Measurements from ENCODE around the gene ISL1.

ISL1 gene

DNA sequence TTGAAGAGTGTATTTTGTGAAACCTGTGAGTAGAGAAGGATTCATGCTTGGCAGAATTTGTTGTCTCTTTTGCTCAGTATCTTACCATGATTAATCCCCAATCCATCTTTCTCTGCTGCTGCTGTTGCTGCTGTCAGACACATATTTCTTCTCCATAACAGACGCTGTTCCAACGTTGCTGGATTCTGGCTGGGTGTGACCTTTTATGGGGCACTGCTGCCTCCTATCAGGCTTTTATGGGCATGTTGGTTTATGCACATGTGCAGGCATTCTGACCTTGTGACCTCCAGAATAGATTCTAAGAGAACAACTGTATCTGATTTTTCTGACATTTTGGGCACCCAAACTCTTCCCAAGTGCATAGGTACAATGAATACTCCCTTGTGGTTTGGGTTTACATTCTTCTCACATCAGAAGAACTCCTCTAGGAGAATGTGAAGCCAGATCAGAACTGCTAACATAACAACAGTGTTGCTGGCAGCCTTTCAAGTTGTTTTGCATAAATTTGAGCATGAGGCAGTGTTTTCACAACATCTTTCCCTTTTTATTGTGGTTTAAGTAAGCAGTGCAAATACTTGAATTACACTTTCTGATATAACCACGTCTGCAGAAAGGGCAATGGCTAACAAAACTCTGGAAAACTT is 9.2 kb upstream of the ISL1 start:
- no peak for TF ChIP-seq CTCF (IDR thresholded peaks at IDR 0.05; ENCODE audit: control insufficient read depth, insufficient read depth, low read depth, low read length, missing control alignments)
- DNase-seq (ENCODE audit: low read depth): no peak

GRCh38 chr5:51375084-51375483 is 8.2 kb upstream of the ISL1 start:
- DNase-seq (ENCODE audit: low read depth): no peak
- TF ChIP-seq CTCF (IDR thresholded peaks at IDR 0.05; ENCODE audit: control insufficient read depth, insufficient read depth, low read depth, low read length, missing control alignments): no peak
- no peak overlapping the region for H3K4me3 ChIP-seq (ENCODE audit: control insufficient read depth, low read depth, low read length)

More for the DNA sequence above, 9.2 kb upstream of the ISL1 start:
- H3K4me3 ChIP-seq (ENCODE audit: control insufficient read depth, low read depth, low read length): no peak overlapping the region

DNA sequence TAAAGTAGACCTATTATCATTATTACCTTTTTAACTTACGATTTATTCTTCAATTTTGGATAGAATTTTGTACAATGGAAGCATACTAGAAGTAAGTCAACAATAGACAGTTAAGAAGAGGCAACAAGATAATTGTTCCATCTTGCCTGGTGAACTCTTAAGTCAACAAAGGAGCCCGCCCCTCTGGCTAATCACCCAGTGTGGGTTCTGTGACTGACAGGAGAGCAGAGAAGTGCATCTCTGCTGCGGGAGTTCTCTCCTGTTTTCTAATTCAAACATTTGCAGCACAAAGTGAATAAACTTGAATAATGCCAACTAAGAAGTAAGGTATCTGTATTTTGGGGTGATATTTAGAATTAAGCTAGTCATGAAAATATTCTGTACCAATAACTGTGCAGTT is 6.7 kb upstream of the ISL1 start:
- no peak for DNase-seq (ENCODE audit: low read depth)
- no peak overlapping the region for H3K4me3 ChIP-seq (ENCODE audit: control insufficient read depth, low read depth, low read length)
- no peak for TF ChIP-seq CTCF (IDR thresholded peaks at IDR 0.05; ENCODE audit: control insufficient read depth, insufficient read depth, low read depth, low read length, missing control alignments)

DNA sequence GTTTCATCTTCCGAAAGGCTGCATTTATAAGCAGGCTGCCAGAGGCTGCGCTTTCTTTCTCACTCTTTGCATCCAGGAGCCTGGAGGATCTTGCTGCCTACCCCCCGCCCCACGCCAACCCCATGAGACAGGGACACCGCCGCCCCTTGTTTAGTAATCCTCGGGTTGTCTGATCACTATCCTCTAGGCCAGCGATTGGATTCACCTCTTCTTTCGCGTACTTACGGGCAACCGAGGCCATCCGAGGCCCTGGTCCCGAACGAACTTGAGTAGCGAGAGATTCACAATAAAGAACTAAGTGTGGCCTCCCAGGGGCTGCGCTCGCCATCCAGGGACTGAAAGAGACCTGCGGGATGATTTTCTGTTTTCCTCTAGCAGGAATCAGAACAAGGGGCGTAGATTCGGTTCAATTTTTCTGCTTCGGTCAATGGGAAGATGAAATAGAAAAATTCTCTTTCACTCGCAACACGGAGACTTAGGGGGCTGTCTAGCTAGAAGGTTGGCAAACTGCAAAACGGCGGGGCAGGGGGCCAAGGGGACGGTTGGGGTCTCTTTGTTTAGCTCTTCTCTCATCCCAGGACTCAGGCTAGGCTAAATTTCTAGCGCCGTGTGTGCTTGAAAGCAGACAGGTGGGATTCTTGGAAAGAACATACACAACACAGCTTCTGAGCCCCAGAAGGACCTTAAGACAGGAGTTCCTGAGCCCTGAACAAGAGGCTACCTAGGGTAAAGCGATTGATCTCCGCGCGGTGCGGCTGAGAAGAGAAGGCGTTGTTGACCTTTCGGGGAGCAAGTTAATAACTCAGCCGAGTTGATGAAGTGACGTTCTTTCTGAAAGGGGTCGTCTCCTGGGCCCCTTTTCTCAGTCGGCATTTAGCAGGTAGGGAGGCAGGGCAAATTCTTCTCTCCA is 5.8 kb upstream of the ISL1 start:
- DNase-seq (ENCODE audit: low read depth): no peak
- no peak for TF ChIP-seq CTCF (IDR thresholded peaks at IDR 0.05; ENCODE audit: control insufficient read depth, insufficient read depth, low read depth, low read length, missing control alignments)
- no peak overlapping the region for H3K4me3 ChIP-seq (ENCODE audit: control insufficient read depth, low read depth, low read length)

DNA sequence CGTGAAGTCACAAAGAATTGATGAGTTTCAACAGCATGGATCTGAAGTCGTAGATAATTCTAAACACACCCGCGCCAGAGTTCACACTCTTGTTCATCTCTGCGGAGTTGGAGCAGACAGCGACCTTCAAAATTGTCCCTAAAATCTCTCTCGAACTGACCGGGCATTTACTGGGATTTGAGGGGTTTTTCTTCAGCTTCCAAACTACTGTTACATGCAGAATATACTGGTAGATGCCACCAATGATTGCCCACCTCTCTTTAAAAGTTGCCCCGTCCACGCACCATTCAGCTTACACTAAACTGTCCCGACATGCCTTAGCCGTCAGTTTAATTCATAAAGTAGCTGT is 5.2 kb upstream of the ISL1 start:
- DNase-seq (ENCODE audit: low read depth): no peak
- no peak overlapping the region for H3K4me3 ChIP-seq (ENCODE audit: control insufficient read depth, low read depth, low read length)
- TF ChIP-seq CTCF (IDR thresholded peaks at IDR 0.05; ENCODE audit: control insufficient read depth, insufficient read depth, low read depth, low read length, missing control alignments): no peak

GRCh38 chr5:51378448-51379330 is 4.6 kb upstream of the ISL1 start:
- H3K4me3 ChIP-seq (ENCODE audit: control insufficient read depth, low read depth, low read length): no peak overlapping the region; the same call in 1 of the 2 replicates
- DNase-seq (ENCODE audit: low read depth): no peak
- no peak for TF ChIP-seq CTCF (IDR thresholded peaks at IDR 0.05; ENCODE audit: control insufficient read depth, insufficient read depth, low read depth, low read length, missing control alignments)
